AG09309 (cell line): ENCODE data around the gene TMED5.
"Not testable (repeated sequence)": the region's sequence is repeated elsewhere in the genome, so short reads cannot be mapped to it uniquely, and the experiment has no call there.

Experiments
- DNase-seq: peaks from one replicate; pipeline ENCODE4 v3.0.0-alpha.2; 2010; ENCODE audit warnings: low read depth
- H3K4me3 ChIP-seq: 2 replicates; pipeline ENCODE4 v1.5.1; 2011; ENCODE audit warnings: mild to moderate bottlenecking, low read depth, low read length, moderate library complexity; ENCODE audit not compliant: control insufficient read depth
- CTCF ChIP-seq: IDR thresholded peaks from 2 replicates; pipeline ENCODE4 v1.5.1; 2011; ENCODE audit warnings: mild to moderate bottlenecking, low read depth, low read length, inconsistent platforms; ENCODE audit not compliant: insufficient read depth, control insufficient read depth; ENCODE audit errors: missing control alignments

Gene TMED5

GRCh38 chr1:93194231-93194990, 14.2 kb upstream of the TMED5 start:
- H3K4me3 ChIP-seq, result no peak overlapping the region
- TF ChIP-seq CTCF, result no peak
- DNase-seq, result no peak

DNA sequence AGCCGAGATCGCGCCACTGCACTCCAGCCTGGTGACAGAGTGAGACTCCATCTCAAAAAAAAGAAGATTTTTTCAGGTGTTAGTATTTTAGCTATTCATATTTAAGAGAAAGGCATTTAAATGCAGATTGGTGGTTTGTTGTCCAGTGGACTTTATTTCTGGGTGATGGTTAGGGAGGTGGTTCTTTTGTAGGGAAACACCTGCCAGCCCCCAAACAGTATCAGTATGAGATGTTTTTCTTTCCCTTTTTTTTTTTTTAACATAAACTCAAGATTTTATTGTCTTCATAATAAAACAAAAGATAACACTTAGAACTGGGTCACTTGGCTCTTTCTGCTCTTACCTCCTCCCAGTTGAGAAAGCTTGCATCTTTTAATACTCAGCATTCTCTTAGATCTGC, 10.2 kb upstream of the TMED5 start:
- no peak for DNase-seq
- no peak for TF ChIP-seq CTCF
- no peak overlapping the region for H3K4me3 ChIP-seq

- TF ChIP-seq CTCF, result no peak
- no peak overlapping the region for H3K4me3 ChIP-seq
- DNase-seq, result no peak
Measured at GRCh38 chr1:93186667-93187066, 6.5 kb upstream of the TMED5 start.

GRCh38 chr1:93180723-93181613, 755 bp upstream of the TMED5 start, which contains the start of gene CCDC18:
TSS of gene CCDC18 (plus strand) at chr1:93180724. CDS start at chr1:93183362, 2,638 bp downstream.
- H3K4me3 ChIP-seq, result peak within 1 kb of the TSS; percentile 96
- no peak for DNase-seq
- TF ChIP-seq CTCF, result no peak

DNA sequence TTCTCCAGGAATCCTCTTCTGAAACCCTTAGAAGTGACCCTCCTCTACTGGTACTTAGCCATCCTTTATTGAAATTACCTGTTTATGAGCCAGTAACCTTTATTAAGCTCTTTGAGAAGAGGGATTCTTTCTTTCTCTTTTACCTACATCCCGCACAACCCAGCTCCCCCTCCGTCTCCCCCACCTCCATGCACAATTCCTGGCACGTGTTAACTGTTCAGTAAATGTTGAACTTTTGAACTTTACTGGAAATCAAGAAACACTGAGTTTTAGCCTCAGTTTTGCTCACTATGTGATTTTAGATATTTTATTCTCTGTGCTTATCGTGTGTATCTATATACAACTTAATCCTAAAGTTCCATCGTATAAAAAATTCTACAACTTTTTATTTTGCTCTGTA, 1.8 kb downstream of the TMED5 start:
- no peak for TF ChIP-seq CTCF
- H3K4me3 ChIP-seq, result peak overlapping the region; percentile 96
- DNase-seq, result no peak

GRCh38 chr1:93177991-93178390, 2.2 kb downstream of the TMED5 start:
- no peak for TF ChIP-seq CTCF
- DNase-seq, result no peak
- H3K4me3 ChIP-seq, result peak overlapping the region; percentile 96

DNA sequence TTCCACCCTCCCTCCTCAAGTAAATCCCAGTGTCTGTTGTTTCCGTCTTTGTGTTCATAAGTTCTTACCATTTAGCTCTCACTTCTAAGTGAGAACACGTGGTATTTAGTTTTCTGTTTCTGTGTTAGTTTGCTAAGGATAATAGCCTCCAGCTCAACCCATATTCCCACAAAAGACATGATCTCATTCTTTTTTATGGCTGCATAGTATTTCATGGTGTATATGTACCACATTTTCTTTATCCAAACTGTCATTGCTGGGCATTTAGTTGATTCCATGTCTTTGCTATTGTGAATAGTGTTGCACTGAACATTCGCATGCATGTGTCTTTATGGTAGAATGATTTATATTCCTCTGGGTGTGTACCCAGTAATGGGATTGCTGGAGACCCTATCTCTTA, 5.6 kb downstream of the TMED5 start:
- DNase-seq, H3K4me3 ChIP-seq: not testable (repeated sequence)
